Astrocyte (in vitro differentiated cells and primary cell): ENCODE measurements around the gene SND1. TPM values are rescaled to one million over a fixed set of nuclear protein-coding genes. Genes with fewer than 3 reads are reported as not detected.

Experiments
- DNase-seq: peaks from one replicate; pipeline ENCODE4 v3.0.0-alpha.2; 2010; ENCODE audit warnings: low read depth
- FAIRE-seq: peaks from 2 replicates; lab custom pipeline; 2011; peaks lifted over from hg19 to GRCh38; lab: Jason Lieb, UNC
- H2AFZ ChIP-seq: 2 replicates; pipeline ENCODE4 v1.6.0; 2012; ENCODE audit warnings: low read depth, low read length, inconsistent platforms
- H3K27ac ChIP-seq: 2 replicates; pipeline ENCODE4 v1.5.1; 2011; ENCODE audit warnings: low read depth, low read length, inconsistent platforms
- H3K27me3 ChIP-seq: 2 replicates; pipeline ENCODE4 v1.6.0; 2011; ENCODE audit warnings: low read length, inconsistent platforms; ENCODE audit not compliant: insufficient read depth
- H3K36me3 ChIP-seq: 2 replicates; pipeline ENCODE4 v1.5.1; 2011; ENCODE audit warnings: low read length, inconsistent platforms; ENCODE audit not compliant: insufficient read depth
- H3K4me1 ChIP-seq: 2 replicates; pipeline ENCODE4 v1.5.1; 2011; ENCODE audit warnings: low read length, inconsistent platforms; ENCODE audit not compliant: insufficient read depth
- H3K4me2 ChIP-seq: 2 replicates; pipeline ENCODE4 v1.6.0; 2012; ENCODE audit warnings: low read length, inconsistent platforms
- H3K4me3 ChIP-seq: 2 replicates; pipeline ENCODE4 v1.5.1; 2011; ENCODE audit warnings: low read depth, mild to moderate bottlenecking, low read length, inconsistent platforms; ENCODE audit not compliant: insufficient read depth
- H3K79me2 ChIP-seq: 2 replicates; pipeline ENCODE4 v1.6.0; 2012; ENCODE audit warnings: mild to moderate bottlenecking, low read length, inconsistent platforms; ENCODE audit not compliant: insufficient read depth
- H3K9ac ChIP-seq: 2 replicates; pipeline ENCODE4 v1.6.0; 2012; ENCODE audit warnings: mild to moderate bottlenecking, low read length, inconsistent platforms
- H3K9me3 ChIP-seq: 2 replicates; pipeline ENCODE4 v1.5.1; 2012; ENCODE audit warnings: low read depth, mild to moderate bottlenecking, low read length, inconsistent platforms; ENCODE audit not compliant: insufficient read depth
- H4K20me1 ChIP-seq: 2 replicates; pipeline ENCODE4 v1.6.0; 2012; ENCODE audit warnings: low read length, inconsistent platforms; ENCODE audit not compliant: insufficient read depth
- H3K27ac Mint-ChIP-seq: one replicate; pipeline ENCODE4 v1.8.0; 2021; ENCODE audit warnings: mild to moderate bottlenecking, mixed read lengths; ENCODE audit not compliant: unreplicated experiment
- H3K27me3 Mint-ChIP-seq: one replicate; pipeline ENCODE4 v1.8.0; 2021; ENCODE audit warnings: low read depth, mixed read lengths; ENCODE audit not compliant: unreplicated experiment
- H3K36me3 Mint-ChIP-seq: one replicate; pipeline ENCODE4 v1.8.0; 2021; ENCODE audit warnings: low read depth, mixed read lengths; ENCODE audit not compliant: unreplicated experiment
- H3K4me1 Mint-ChIP-seq: one replicate; pipeline ENCODE4 v1.8.0; 2021; ENCODE audit warnings: low read depth, mixed read lengths; ENCODE audit not compliant: unreplicated experiment
- H3K4me3 Mint-ChIP-seq: one replicate; pipeline ENCODE4 v1.8.0; 2021; ENCODE audit warnings: mild to moderate bottlenecking, moderate library complexity, mixed read lengths; ENCODE audit not compliant: unreplicated experiment
- H3K9me3 Mint-ChIP-seq: one replicate; pipeline ENCODE4 v1.8.0; 2021; ENCODE audit warnings: mild to moderate bottlenecking, mixed read lengths; ENCODE audit not compliant: unreplicated experiment
- CTCF ChIP-seq: IDR thresholded peaks from 2 replicates; pipeline ENCODE4 v1.5.1; 2011; ENCODE audit warnings: low read depth, mild to moderate bottlenecking, inconsistent platforms, low read length, moderate library complexity; ENCODE audit not compliant: insufficient read depth
- EZH2 ChIP-seq: IDR thresholded peaks from 2 replicates; pipeline ENCODE4 v1.6.1; 2012; ENCODE audit warnings: mild to moderate bottlenecking, low read length, inconsistent platforms; ENCODE audit not compliant: insufficient read depth
- total RNA-seq: library from RNA; stranded (reverse); gene quantifications from 2 replicates; pipeline ENCODE4 v1.2.1, GENCODE V29; 2021

Gene SND1
- total RNA-seq, 1 donor from 2014 or later, result 267 TPM

GRCh38 chr7:127981965-127982364, 330.0 kb downstream of the SND1 start:
- H3K4me1 Mint-ChIP-seq, result peaks cover 41% of the 10 kb centered on the region
- TF ChIP-seq CTCF (no peak), EZH2 (no peak)
- no peak overlapping the region for H3K27ac ChIP-seq
- peaks cover 74% of the 10 kb centered on the region for H4K20me1 ChIP-seq
- peaks cover 3% of the 10 kb centered on the region for H3K36me3 ChIP-seq
- no peaks in the 10 kb centered on the region for H3K4me1 ChIP-seq
- peaks cover 3% of the 10 kb centered on the region for H3K79me2 ChIP-seq
- DNase-seq, result no peak
- peaks cover 21% of the 10 kb centered on the region for H3K36me3 Mint-ChIP-seq
- no peak overlapping the region for H2AFZ ChIP-seq
- peaks cover 9% of the 10 kb centered on the region for H3K9me3 Mint-ChIP-seq
- no peak overlapping the region for H3K4me2 ChIP-seq
- no peak overlapping the region for H3K4me3 ChIP-seq
- no peak overlapping the region for H3K9ac ChIP-seq
- FAIRE-seq, result no peak
- no peak overlapping the region for H3K27ac Mint-ChIP-seq
- no peaks in the 10 kb centered on the region for H3K9me3 ChIP-seq
- H3K4me3 Mint-ChIP-seq, result no peak overlapping the region
- H3K27me3 ChIP-seq, result no peaks in the 10 kb centered on the region
- no peaks in the 10 kb centered on the region for H3K27me3 Mint-ChIP-seq

- H3K4me1 Mint-ChIP-seq, result peaks cover 31% of the 10 kb centered on the region
- peak overlapping the region; percentile 7 for H3K27ac ChIP-seq
- H3K36me3 Mint-ChIP-seq, result peaks cover 16% of the 10 kb centered on the region
- no peaks in the 10 kb centered on the region for H3K36me3 ChIP-seq
- H3K4me3 ChIP-seq, result no peak overlapping the region
- H2AFZ ChIP-seq, result no peak overlapping the region
- DNase-seq (peak; percentile 63), FAIRE-seq (no peak)
- H4K20me1 ChIP-seq, result peaks cover 83% of the 10 kb centered on the region
- H3K9me3 ChIP-seq, result no peaks in the 10 kb centered on the region
- H3K4me2 ChIP-seq, result no peak overlapping the region
- peak overlapping the region; percentile 27 for H3K4me3 Mint-ChIP-seq
- no peak overlapping the region for H3K9ac ChIP-seq
- H3K4me1 ChIP-seq, result no peaks in the 10 kb centered on the region
- H3K27ac Mint-ChIP-seq, result no peak overlapping the region
- H3K27me3 ChIP-seq, result no peaks in the 10 kb centered on the region
- peaks cover 7% of the 10 kb centered on the region for H3K9me3 Mint-ChIP-seq
- TF ChIP-seq EZH2, result no peak
- TF ChIP-seq CTCF, result no peak
- H3K79me2 ChIP-seq, result peaks cover 7% of the 10 kb centered on the region
- H3K27me3 Mint-ChIP-seq, result no peaks in the 10 kb centered on the region
Observed at GRCh38 chr7:127983804-127984332, 331.9 kb downstream of the SND1 start.
